Measurements from ENCODE around the gene NEURL1.
"Not testable (repeated sequence)": the region's sequence is repeated elsewhere in the genome, so short reads cannot be mapped to it uniquely, and the experiment has no call there.

The NEURL1 gene

DNA sequence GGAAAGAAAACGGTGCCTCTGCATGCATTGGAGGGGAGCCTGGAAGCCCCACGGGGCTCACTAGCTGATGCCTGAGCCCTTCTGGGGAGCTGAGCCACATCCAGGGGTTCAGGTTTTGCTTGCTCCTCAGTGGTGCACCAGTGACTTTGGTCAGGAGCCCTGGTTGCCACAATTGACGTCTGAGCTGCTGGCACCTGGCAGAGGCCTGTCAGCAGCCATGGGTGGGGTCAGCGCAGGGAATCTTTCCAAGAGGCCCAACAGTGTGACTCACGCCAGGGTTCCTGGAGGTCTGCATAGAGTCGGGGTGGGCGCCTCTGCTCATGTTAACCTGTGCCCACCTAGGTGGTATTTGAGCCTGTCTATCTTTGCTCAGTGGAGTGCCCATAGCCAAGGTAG, 138.7 kb downstream of the NEURL1 start:
- DNase-seq (ENCODE audit: extremely low read depth, insufficient read length), result no peak
- Histone ChIP-seq H3K36me3 (ENCODE audit: control insufficient read depth, insufficient read depth, low read length) (peaks cover 14% of the 10 kb centered on the region), H3K27me3 (replicated peaks; ENCODE audit: control insufficient read depth, insufficient read depth, low read length) (no peaks in the 10 kb centered on the region), H3K4me3 (replicated peaks; ENCODE audit: low read depth, low read length) (no peak overlapping the region)
- TF ChIP-seq CTCF (IDR thresholded peaks at IDR 0.05; ENCODE audit: insufficient read depth, low read length, poor library complexity, severe bottlenecking), result no peak

DNA sequence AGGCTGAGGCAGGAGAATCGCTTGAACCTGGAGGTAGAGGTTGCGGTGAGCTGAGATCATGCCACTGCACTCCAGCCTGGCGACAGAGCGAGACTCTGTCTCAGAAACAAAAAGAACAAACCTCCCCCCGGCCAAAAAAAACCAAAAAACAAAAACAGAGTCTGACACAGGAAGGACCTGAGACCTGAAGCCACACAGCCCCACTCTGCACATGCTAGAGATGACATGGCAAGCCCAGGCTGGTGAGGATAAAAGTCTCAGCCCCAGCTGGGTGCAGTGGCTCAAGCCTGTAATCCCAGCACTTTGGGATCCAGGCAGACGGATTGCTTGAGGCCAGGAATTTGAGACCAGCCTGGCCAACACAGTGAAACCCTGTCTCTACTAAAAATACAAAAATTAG, 139.4 kb downstream of the NEURL1 start:
- DNase-seq (ENCODE audit: extremely low read depth, insufficient read length); H3K4me3 ChIP-seq (replicated peaks; ENCODE audit: low read depth, low read length); H3K27me3 ChIP-seq (replicated peaks; ENCODE audit: control insufficient read depth, insufficient read depth, low read length): not testable (repeated sequence)
- H3K36me3 ChIP-seq (ENCODE audit: control insufficient read depth, insufficient read depth, low read length), result peaks cover 16% of the 10 kb centered on the region

DNA sequence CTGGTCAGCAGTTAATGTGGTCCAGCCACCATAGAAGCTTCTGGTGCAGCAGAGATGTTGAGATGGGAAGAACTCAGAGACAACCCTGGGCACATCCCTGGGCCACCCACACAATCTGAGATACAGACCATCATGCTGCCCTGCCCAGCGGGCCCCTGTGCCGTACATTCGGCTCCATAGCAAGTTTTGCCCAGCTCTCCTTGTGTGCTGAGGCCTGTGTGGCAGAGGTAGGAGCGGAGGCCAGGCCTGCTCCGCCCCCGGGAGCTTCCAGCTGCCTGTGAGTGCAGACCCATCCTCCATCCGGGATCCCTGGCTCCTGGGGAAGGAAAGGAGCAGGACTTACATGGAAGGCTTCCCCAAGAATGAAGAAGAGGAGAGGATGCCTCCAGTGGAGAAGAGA, 140.3 kb downstream of the NEURL1 start:
- DNase-seq (ENCODE audit: extremely low read depth, insufficient read length), result no peak
- Histone ChIP-seq H3K27me3 (replicated peaks; ENCODE audit: control insufficient read depth, insufficient read depth, low read length) (no peaks in the 10 kb centered on the region), H3K36me3 (ENCODE audit: control insufficient read depth, insufficient read depth, low read length) (peaks cover 12% of the 10 kb centered on the region), H3K4me3 (replicated peaks; ENCODE audit: low read depth, low read length) (no peak overlapping the region)
- no peak for TF ChIP-seq CTCF (IDR thresholded peaks at IDR 0.05; ENCODE audit: insufficient read depth, low read length, poor library complexity, severe bottlenecking)

DNA sequence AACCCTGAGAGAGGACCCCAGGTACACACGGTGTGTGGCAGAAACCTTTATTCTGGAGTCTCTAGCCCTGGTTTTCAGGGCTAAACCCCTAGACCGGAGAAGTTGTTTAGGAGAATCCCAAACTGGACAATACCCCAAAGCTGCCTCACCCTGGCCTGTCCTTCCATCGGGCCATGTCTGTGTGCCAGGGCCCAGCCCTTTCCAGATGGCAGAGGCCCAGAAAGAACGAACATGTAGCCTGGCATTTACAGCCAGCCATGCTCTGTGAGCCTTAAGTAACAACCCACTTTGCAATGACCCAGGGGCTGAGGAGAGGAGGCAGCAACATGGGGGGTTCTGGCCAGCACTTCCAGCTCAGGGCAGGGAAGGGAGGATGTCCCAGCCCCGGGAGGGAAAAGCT, 142.1 kb downstream of the NEURL1 start:
- DNase-seq (ENCODE audit: extremely low read depth, insufficient read length), result no peak
- TF ChIP-seq CTCF (IDR thresholded peaks at IDR 0.05; ENCODE audit: insufficient read depth, low read length, poor library complexity, severe bottlenecking), result no peak
- H3K36me3 ChIP-seq (ENCODE audit: control insufficient read depth, insufficient read depth, low read length), result peaks cover 10% of the 10 kb centered on the region
- H3K27me3 ChIP-seq (replicated peaks; ENCODE audit: control insufficient read depth, insufficient read depth, low read length), result no peaks in the 10 kb centered on the region
- no peak overlapping the region for H3K4me3 ChIP-seq (replicated peaks; ENCODE audit: low read depth, low read length)

DNA sequence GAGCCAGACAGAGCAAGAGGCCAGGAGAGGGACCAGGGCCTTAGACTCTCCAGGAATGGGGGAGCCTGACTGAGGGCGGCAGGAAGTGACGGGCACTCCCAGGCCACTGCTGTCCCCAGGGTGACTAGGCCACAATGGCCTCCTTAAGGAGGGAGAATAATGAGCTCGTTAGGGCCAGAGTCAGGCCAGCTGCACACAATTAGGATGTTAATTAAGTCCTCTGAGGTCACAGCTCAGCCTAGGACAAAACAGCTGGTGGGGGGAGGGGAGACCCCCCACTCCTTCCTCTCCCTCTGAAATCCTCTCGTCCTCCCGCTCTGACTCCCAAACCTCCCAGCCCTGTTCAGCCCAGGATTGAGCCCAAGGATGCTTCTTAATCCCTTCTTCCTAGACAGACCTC, 143.0 kb downstream of the NEURL1 start:
- no peak for TF ChIP-seq CTCF (IDR thresholded peaks at IDR 0.05; ENCODE audit: insufficient read depth, low read length, poor library complexity, severe bottlenecking)
- no peaks in the 10 kb centered on the region for H3K27me3 ChIP-seq (replicated peaks; ENCODE audit: control insufficient read depth, insufficient read depth, low read length)
- H3K4me3 ChIP-seq (replicated peaks; ENCODE audit: low read depth, low read length), result no peak overlapping the region
- DNase-seq (ENCODE audit: extremely low read depth, insufficient read length), result no peak
- peaks cover 10% of the 10 kb centered on the region for H3K36me3 ChIP-seq (ENCODE audit: control insufficient read depth, insufficient read depth, low read length)

GRCh38 chr10:103637011-103637410, 143.5 kb downstream of the NEURL1 start:
- TF ChIP-seq CTCF (IDR thresholded peaks at IDR 0.05; ENCODE audit: insufficient read depth, low read length, poor library complexity, severe bottlenecking), result no peak
- Histone ChIP-seq H3K27me3 (replicated peaks; ENCODE audit: control insufficient read depth, insufficient read depth, low read length) (no peaks in the 10 kb centered on the region), H3K36me3 (ENCODE audit: control insufficient read depth, insufficient read depth, low read length) (peaks cover 10% of the 10 kb centered on the region), H3K4me3 (replicated peaks; ENCODE audit: low read depth, low read length) (no peak overlapping the region)
- no peak for DNase-seq (ENCODE audit: extremely low read depth, insufficient read length)
